H1 (cell line): ENCODE measurements around the gene THTPA. TPM values are rescaled to one million over a fixed set of nuclear protein-coding genes. Genes with fewer than 3 reads are reported as not detected.

ENCODE experiments used
- CTCF ChIA-PET: fragments of 300-600 bp; sonication (Branson Sonifier 250); formaldehyde crosslinking; loops from one replicate; lab custom pipeline; 2021; ENCODE audit not compliant: partially characterized antibody; lab: Charles Lee
- POLR2A ChIA-PET: fragments of 300-600 bp; sonication (Branson Sonifier 250); formaldehyde crosslinking; loops from one replicate; lab custom pipeline; 2021; ENCODE audit warnings: inconsistent platforms; ENCODE audit not compliant: partially characterized antibody; lab: Charles Lee
- DNase-seq, 2 experiments: peaks; one replicate each; pipeline versions ENCODE4 v3.0.0 to v3.0.0-alpha.2; 2010 to 2022; ENCODE audit warnings: low spot score in 2 of 2, low read depth in 1 of 2, mixed read lengths in 1 of 2
- FAIRE-seq: peaks from 2 replicates; lab custom pipeline; 2011; peaks lifted over from hg19 to GRCh38; lab: Jason Lieb, UNC
- H2AFZ ChIP-seq: 2 replicates; pipeline ENCODE4 v1.8.1; 2012; ENCODE audit warnings: low read length, inconsistent platforms
- H2AK5ac ChIP-seq: 2 replicates; pipeline ENCODE4 v1.6.1; 2013; ENCODE audit warnings: low read depth, low read length
- H2BK120ac ChIP-seq: replicated peaks from 2 replicates; pipeline ENCODE3; 2013; ENCODE audit warnings: low read depth, low read length, inconsistent platforms
- H2BK12ac ChIP-seq: 2 replicates; pipeline ENCODE4 v1.6.1; 2013; ENCODE audit warnings: low read depth, low read length
- H2BK15ac ChIP-seq: 2 replicates; pipeline ENCODE4 v1.6.1; 2013; ENCODE audit warnings: low read length
- H2BK20ac ChIP-seq: 2 replicates; pipeline ENCODE4 v1.6.1; 2013; ENCODE audit warnings: low read length
- H2BK5ac ChIP-seq: 2 replicates; pipeline ENCODE4 v1.6.1; 2013; ENCODE audit warnings: low read depth, low read length
- H3K14ac ChIP-seq: 2 replicates; pipeline ENCODE4 v1.6.1; 2013; ENCODE audit warnings: inconsistent platforms; ENCODE audit not compliant: insufficient read length
- H3K18ac ChIP-seq: 2 replicates; pipeline ENCODE4 v1.6.1; 2013; ENCODE audit warnings: low read length; ENCODE audit errors: extremely low read depth
- H3K23ac ChIP-seq: 2 replicates; pipeline ENCODE4 v1.6.1; 2013; ENCODE audit warnings: inconsistent platforms; ENCODE audit not compliant: insufficient read length
- H3K23me2 ChIP-seq: 2 replicates; pipeline ENCODE4 v1.6.1; 2013; ENCODE audit warnings: low read depth, low read length
- H3K27ac ChIP-seq: 2 replicates; pipeline ENCODE4 v1.6.1; 2011; ENCODE audit warnings: low read depth, low read length, inconsistent platforms
- H3K27me3 ChIP-seq, 4 experiments: replicated peaks in 1 of 4; 1 replicate in 1 of 4; 2 replicates in 3 of 4; pipeline versions ENCODE4 v1.6.1 to v1.8.1; 2011 to 2013; ENCODE audit warnings: low read length in 3 of 4, mild to moderate bottlenecking in 3 of 4, inconsistent platforms in 2 of 4, mixed read lengths in 2 of 4, moderate library complexity in 1 of 4; ENCODE audit not compliant: control insufficient read depth in 3 of 4, insufficient read depth in 3 of 4; ENCODE audit errors: extremely low read depth in 1 of 4
- H3K36me3 ChIP-seq, 4 experiments: 2 replicates each; pipeline versions ENCODE4 v1.6.1 to v1.8.1; 2011 to 2013; ENCODE audit warnings: mild to moderate bottlenecking in 4 of 4, low read length in 3 of 4, moderate library complexity in 2 of 4, control low read depth in 1 of 4, inconsistent platforms in 1 of 4; ENCODE audit not compliant: insufficient read depth in 4 of 4, control insufficient read depth in 2 of 4
- H3K4ac ChIP-seq: replicated peaks from 2 replicates; pipeline ENCODE3; 2013; ENCODE audit warnings: low read length, low read depth, mixed read lengths, inconsistent platforms; ENCODE audit not compliant: insufficient read length
- H3K4me1 ChIP-seq, 4 experiments: replicated peaks in 1 of 4; 1 replicate in 1 of 4; 2 replicates in 3 of 4; pipeline versions ENCODE4 v1.6.1 to v1.8.1; 2011 to 2013; ENCODE audit warnings: low read length in 3 of 4, inconsistent platforms in 2 of 4, mixed read lengths in 1 of 4; ENCODE audit not compliant: insufficient read depth in 4 of 4, control insufficient read depth in 3 of 4
- H3K4me2 ChIP-seq, 2 experiments: 2 replicates each; pipeline versions ENCODE4 v1.6.1 to v1.8.1; 2011 to 2013; ENCODE audit warnings: low read depth in 2 of 2, low read length in 2 of 2, control low read depth in 1 of 2, inconsistent platforms in 1 of 2, mild to moderate bottlenecking in 1 of 2; ENCODE audit not compliant: insufficient read depth in 1 of 2
- H3K4me3 ChIP-seq, 4 experiments: fragments of 200-600, 300-600 bp in 1 of 4; sonication (generic), shearing (Covaris generic), sonication (Bioruptor Twin) in 1 of 4; 2 replicates each; pipeline versions ENCODE4 v1.5.1 to v1.8.1; 2011 to 2016; ENCODE audit warnings: low read length in 4 of 4, low read depth in 3 of 4, control low read depth in 2 of 4, inconsistent platforms in 2 of 4, mild to moderate bottlenecking in 2 of 4, mixed read lengths in 1 of 4, moderate library complexity in 1 of 4; ENCODE audit not compliant: insufficient read depth in 2 of 4; ENCODE audit errors: extremely low read depth in 1 of 4
- H3K56ac ChIP-seq: replicated peaks from 2 replicates; pipeline ENCODE3; 2013; ENCODE audit warnings: low read depth, mild to moderate bottlenecking, mixed read lengths, low read length, inconsistent platforms; ENCODE audit not compliant: insufficient read length
- H3K79me1 ChIP-seq: 2 replicates; pipeline ENCODE4 v1.6.1; 2013; ENCODE audit warnings: low read depth, low read length, control low read depth
- H3K79me2 ChIP-seq, 2 experiments: 2 replicates each; pipeline versions ENCODE4 v1.6.1 to v1.8.1; 2012 to 2013; ENCODE audit warnings: low read length in 2 of 2, mild to moderate bottlenecking in 2 of 2, inconsistent platforms in 1 of 2; ENCODE audit not compliant: insufficient read depth in 2 of 2, control insufficient read depth in 1 of 2
- H3K9ac ChIP-seq, 4 experiments: replicated peaks in 1 of 4; 1 replicate in 1 of 4; 2 replicates in 3 of 4; pipeline versions ENCODE4 v1.6.1 to v1.8.1; 2011 to 2013; ENCODE audit warnings: low read depth in 3 of 4, low read length in 3 of 4, control low read depth in 2 of 4, mild to moderate bottlenecking in 2 of 4, moderate library complexity in 2 of 4, inconsistent platforms in 1 of 4; ENCODE audit errors: extremely low read depth in 1 of 4
- H3K9me3 ChIP-seq, 2 experiments: 2 replicates each; pipeline versions ENCODE4 v1.6.1 to v1.8.1; 2012 to 2013; ENCODE audit warnings: mild to moderate bottlenecking in 2 of 2, moderate library complexity in 2 of 2, control low read depth in 1 of 2, inconsistent platforms in 1 of 2, low read depth in 1 of 2, low read length in 1 of 2, mixed read lengths in 1 of 2; ENCODE audit not compliant: insufficient read depth in 2 of 2
- H4K20me1 ChIP-seq, 2 experiments: replicated peaks in 1 of 2; 2 replicates each; pipeline versions ENCODE3 to v1.8.1; 2011 to 2013; ENCODE audit warnings: inconsistent platforms in 2 of 2, low read length in 2 of 2, mild to moderate bottlenecking in 1 of 2; ENCODE audit not compliant: insufficient read depth in 2 of 2, control insufficient read depth in 1 of 2
- H4K5ac ChIP-seq: 2 replicates; pipeline ENCODE4 v1.6.1; 2013; ENCODE audit warnings: low read length, low read depth, mixed read lengths, inconsistent platforms; ENCODE audit not compliant: insufficient read length
- H4K8ac ChIP-seq: 2 replicates; pipeline ENCODE4 v1.8.0; 2013; ENCODE audit warnings: mild to moderate bottlenecking, moderate library complexity, low read length, inconsistent platforms; ENCODE audit not compliant: insufficient read depth; ENCODE audit errors: extremely low read depth
- H4K91ac ChIP-seq: replicated peaks from 2 replicates; pipeline ENCODE3; 2013; ENCODE audit warnings: low read length, mixed read lengths, inconsistent platforms; ENCODE audit not compliant: insufficient read length
- ASH2L ChIP-seq: fragments of 200-600, 300-600 bp; sonication (generic); IDR thresholded peaks from one replicate; pipeline ENCODE4 v1.7.1; 2017; ENCODE audit warnings: low read length
- BACH1 ChIP-seq: IDR thresholded peaks from 2 replicates; pipeline ENCODE4 v1.6.1; 2012; ENCODE audit warnings: low read length, improper control_type of control experiment
- BCL11A ChIP-seq, 2 experiments: IDR thresholded peaks; one replicate each; pipeline ENCODE4 v1.6.1; 2011; ENCODE audit warnings: low read depth in 2 of 2, low read length in 2 of 2, mild to moderate bottlenecking in 2 of 2
- BRCA1 ChIP-seq: IDR thresholded peaks from 2 replicates; pipeline ENCODE4 v1.6.1; 2012; ENCODE audit warnings: low read depth, low read length, improper control_type of control experiment
- CHD1 ChIP-seq: IDR thresholded peaks from 2 replicates; pipeline ENCODE4 v1.6.1; 2012; ENCODE audit warnings: low read depth, low read length, improper control_type of control experiment
- HDAC6 ChIP-seq: IDR thresholded peaks from one replicate; pipeline ENCODE4 v1.7.1; 2012; ENCODE audit warnings: low read depth, mild to moderate bottlenecking, inconsistent platforms, low read length, moderate library complexity
- JUN ChIP-seq: IDR thresholded peaks from 2 replicates; pipeline ENCODE4 v1.6.1; 2011; ENCODE audit warnings: low read depth, mild to moderate bottlenecking, improper control_type of control experiment, low read length
- MAFK ChIP-seq: IDR thresholded peaks from 2 replicates; pipeline ENCODE4 v1.6.1; 2012; ENCODE audit warnings: low read depth, mild to moderate bottlenecking, improper control_type of control experiment, low read length
- RNF2 ChIP-seq: fragments of 200-900, 300-1000 bp; sonication (generic); IDR thresholded peaks from 2 replicates; pipeline ENCODE4 v1.7.1; 2016; ENCODE audit warnings: borderline replicate concordance, low read depth, mild to moderate bottlenecking, antibody characterized with exemption, low read length; ENCODE audit not compliant: poor library complexity, severe bottlenecking; ENCODE audit errors: missing control alignments
- RXRA ChIP-seq: IDR thresholded peaks from 2 replicates; pipeline ENCODE4 v1.6.1; 2011; ENCODE audit warnings: low read depth, mild to moderate bottlenecking, low read length, moderate library complexity; ENCODE audit not compliant: insufficient read depth
- SP1 ChIP-seq: IDR thresholded peaks from 2 replicates; pipeline ENCODE4 v1.6.1; 2011; ENCODE audit warnings: low read depth, low read length
- WGBS, 2 experiments: shearing (Covaris generic) in 1 of 2; methylation state at CpG; one replicate each; pipeline versions ENCODE4 v1.1.6 to v1.1.7; 2013 to 2015; ENCODE audit warnings: low lambda C conversion rate in 2 of 2, mixed read lengths in 2 of 2, inconsistent platforms in 1 of 2, low coverage in 1 of 2, missing lambda C conversion rate in 1 of 2; ENCODE audit not compliant: insufficient replicate concordance in 2 of 2, insufficient coverage in 1 of 2, insufficient read length in 1 of 2; ENCODE audit errors: extremely low coverage in 1 of 2, missing lambda C conversion rate in 1 of 2; 5-methylcytosine and 5-hydroxymethylcytosine counted together
- polyA plus RNA-seq, 7 experiments: library from polyadenylated mRNA; depleted of rRNA in 3 of 7; stranded (reverse) in 5 of 7; unstranded in 2 of 7; fragments of >200 nt in 5 of 7; fragments of 200-250 nt in 2 of 7; gene quantifications; 1 replicate in 5 of 7; 2 replicates in 1 of 7; 4 replicates in 1 of 7; pipeline versions ENCODE4 v1.2.1 to v1.2.3, GENCODE V29; 2011 to 2013; ENCODE audit warnings: missing spikeins in 2 of 7, mixed read lengths in 2 of 7
- total RNA-seq: library from RNA; stranded (reverse); fragmentation: NEBNext Ultra II Directional; extraction: Animal tissue kit (Norgen Biotek cat#: 25700); gene quantifications from 2 replicates; pipeline ENCODE4 v1.2.1, GENCODE V29; 2021

The THTPA gene
- total and polyA plus RNA-seq, 2 of the 8 experiments (the other 6 are each of a cell fraction or from before 2014, with no cell fraction given) = 16.6 to 19.0 TPM

DNA sequence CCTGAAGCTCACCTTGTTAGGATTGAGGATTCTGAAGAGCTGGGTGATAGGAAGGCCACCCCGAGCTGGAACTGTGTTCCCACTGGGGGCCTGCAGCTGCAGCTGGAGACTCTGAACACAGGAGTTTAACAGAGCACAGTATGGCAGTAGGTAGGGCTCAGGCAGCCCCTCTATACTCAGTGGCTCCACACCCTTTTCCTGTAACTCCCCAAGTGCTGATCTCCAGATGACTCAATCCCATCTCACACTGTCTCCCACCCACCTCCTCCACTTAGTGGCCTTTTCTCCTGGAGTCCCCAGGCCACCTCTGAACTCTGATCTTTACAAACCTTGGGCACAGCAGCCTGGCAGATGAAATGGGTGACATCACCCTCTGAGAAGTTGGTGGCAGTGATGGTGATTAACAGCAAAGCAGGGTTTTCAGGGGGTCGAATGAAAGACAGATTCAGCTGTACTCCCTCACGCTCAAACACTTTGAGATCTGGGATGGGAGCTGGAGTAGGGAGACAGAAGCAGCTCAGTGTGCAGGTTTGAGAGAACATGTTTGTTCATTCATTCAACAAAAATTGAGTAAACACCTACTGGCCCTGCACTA lies 4.0 kb downstream of the THTPA start:
- H3K9me3 ChIP-seq = no peaks in the 10 kb centered on the region
- no peak overlapping the region for H2AFZ ChIP-seq
- no peak overlapping the region for H2BK20ac ChIP-seq
- no peak overlapping the region for H2BK12ac ChIP-seq
- no peaks in the 10 kb centered on the region for H3K27me3 ChIP-seq
- H3K79me1 ChIP-seq = 0 out of 2 replicates have a peak, but pooled peaks cover 7% of the 10 kb centered on the region
- POLR2A ChIA-PET = interaction anchor here (1.0 to 52.7 kb wide), 4 partner anchors 7 to 81 kb away, joined by 3 to 1523 read pairs (median 492); partner anchors contain the start of genes AP1G2, NGDN and ZFHX2
- H3K27ac ChIP-seq = no peak overlapping the region
- CTCF ChIA-PET = interaction anchor here (0.5 to 70.5 kb wide), 28 partner anchors 21 to 399 kb away, joined by 3 to 2092 read pairs (median 4); partner anchors contain the start of genes MYH7, NGDN and PPP1R3E
- H3K9ac ChIP-seq = no peak overlapping the region
- no peak overlapping the region for H2BK15ac ChIP-seq
- FAIRE-seq (no peak), DNase-seq (no peak)
- no peak overlapping the region for H2AK5ac ChIP-seq
- H2BK5ac ChIP-seq = no peak overlapping the region
- H3K79me2 ChIP-seq = peaks cover 0 to 19% of the 10 kb centered on the region in 2 experiments; a peak in 2 of 4 replicates
- no peak overlapping the region for H3K23ac ChIP-seq
- H3K14ac ChIP-seq = no peak overlapping the region
- H3K23me2 ChIP-seq = peaks cover 7% of the 10 kb centered on the region
- H4K8ac ChIP-seq = peak overlapping the region; percentile 35; the same call in 1 of the 2 replicates
- H3K36me3 ChIP-seq = peaks cover 8 to 33% (median 15%) of the 10 kb centered on the region in 4 experiments; a peak in 7 of 8 replicates
- 76% methylated on average over 3 of the region's 3 CpGs; no CpG with 5 or more reads in 1 of the 2 experiments for WGBS, 2 experiments
- H3K18ac ChIP-seq = no peak overlapping the region
- peaks cover 0 to 14% (median 8%) of the 10 kb centered on the region in 4 experiments; a peak in 6 of 7 replicates for H3K4me1 ChIP-seq
- H4K91ac ChIP-seq = no peak overlapping the region
- H3K4me3 ChIP-seq = no peak overlapping the region
- peaks cover 0 to 7% of the 10 kb centered on the region in 2 experiments for H4K20me1 ChIP-seq
- no peak overlapping the region for H4K5ac ChIP-seq
- no peak overlapping the region for H3K4me2 ChIP-seq
- H3K4ac ChIP-seq = no peak overlapping the region
- H3K56ac ChIP-seq = no peak overlapping the region
- no peak overlapping the region for H2BK120ac ChIP-seq
- TF ChIP-seq CHD1 = no peak
- TF ChIP-seq ASH2L = no peak
- TF ChIP-seq RXRA = no peak
- TF ChIP-seq BACH1 = no peak
- TF ChIP-seq JUN = no peak
- TF ChIP-seq MAFK = no peak
- no peak for TF ChIP-seq SP1
- no peak for TF ChIP-seq HDAC6
- no peak for TF ChIP-seq RNF2
- TF ChIP-seq BRCA1 = no peak
- TF ChIP-seq BCL11A (IDR thresholded peaks at IDR 0.05; ENCODE audit: low read depth in 2 of 2, low read length in 2 of 2) = no peak
